SIG-M5 (cell line): ENCODE measurements around the gene ZNF273.
"Not testable (repeated sequence)": the region's sequence is repeated elsewhere in the genome, so short reads cannot be mapped to it uniquely, and the experiment has no call there.

ENCODE experiments used
- DNase-seq: peaks from one replicate; lab custom pipeline; 2025; lab: John Stamatoyannopoulos, UW

ZNF273 gene

DNA sequence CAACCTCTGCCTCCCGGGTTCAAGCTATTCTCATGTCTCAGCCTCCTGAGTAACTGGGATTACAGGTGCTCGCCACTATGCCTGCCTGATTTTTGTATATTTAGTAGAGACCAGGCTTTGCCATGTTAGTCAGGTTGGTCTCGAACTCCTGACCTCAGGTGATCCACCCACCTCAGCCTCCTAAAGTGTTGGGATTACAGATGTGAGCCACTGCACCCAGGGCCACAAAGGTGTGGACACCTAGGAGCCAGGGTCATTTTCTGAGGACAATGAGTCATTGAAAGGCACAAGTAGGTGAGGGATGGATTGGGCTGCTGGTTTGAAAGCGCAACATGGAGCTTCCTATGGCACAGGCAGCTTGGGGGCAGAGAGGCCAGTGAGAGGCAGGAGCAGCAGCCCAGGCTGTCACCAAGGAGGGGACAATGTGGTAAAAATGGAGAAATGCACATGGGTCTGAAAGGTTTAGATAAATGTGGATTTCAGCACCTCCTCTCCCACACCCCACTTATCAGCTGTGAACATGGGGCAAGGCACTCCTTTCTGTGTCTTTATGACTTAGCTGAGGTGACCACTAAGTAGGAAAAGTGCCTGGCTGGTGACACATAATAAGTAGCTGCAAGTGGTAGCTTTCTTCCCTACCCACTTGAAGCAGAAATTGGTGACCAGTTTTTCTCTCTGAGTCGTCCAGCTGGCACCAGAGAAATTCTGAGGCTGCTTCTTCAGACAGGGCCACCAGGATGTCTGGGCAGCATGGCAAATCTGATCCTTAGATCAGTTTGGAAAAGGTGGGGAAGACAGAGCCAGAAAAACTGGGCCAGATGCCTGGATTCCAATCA is 41.8 kb downstream of the ZNF273 start:
- not testable (repeated sequence) for DNase-seq

DNA sequence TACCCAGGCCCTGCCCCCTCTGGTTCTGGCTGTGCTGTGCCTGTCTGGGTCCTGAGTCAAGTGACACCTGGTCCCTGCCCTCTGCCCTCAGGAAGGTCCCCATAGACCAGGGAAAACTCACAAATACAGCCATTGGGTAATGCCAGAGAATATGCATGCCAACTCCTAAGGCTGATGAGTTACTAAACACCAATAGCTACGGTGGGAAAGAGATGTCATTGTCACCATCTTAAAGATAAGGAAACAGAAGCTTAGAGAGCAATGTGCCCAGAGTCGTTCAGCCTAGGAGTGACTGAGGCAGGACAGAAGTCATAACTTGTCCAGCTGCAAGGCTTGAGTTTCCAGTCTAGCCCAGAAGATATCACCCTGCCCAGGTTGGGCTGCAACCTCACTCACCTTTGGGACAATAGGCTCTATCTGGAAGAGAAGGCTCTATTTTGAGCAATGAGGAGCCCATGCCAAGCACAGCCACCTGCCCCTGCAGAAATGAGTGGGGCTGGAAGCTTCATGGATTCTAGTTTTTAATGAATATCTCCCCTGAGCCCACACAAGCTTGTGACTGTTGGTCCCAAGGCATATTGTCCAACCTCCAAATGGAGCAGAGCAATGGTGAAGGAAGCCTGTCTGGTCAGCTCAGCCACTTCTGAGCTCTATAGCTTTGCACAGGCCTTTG is 42.6 kb downstream of the ZNF273 start:
- DNase-seq = no peak

DNA sequence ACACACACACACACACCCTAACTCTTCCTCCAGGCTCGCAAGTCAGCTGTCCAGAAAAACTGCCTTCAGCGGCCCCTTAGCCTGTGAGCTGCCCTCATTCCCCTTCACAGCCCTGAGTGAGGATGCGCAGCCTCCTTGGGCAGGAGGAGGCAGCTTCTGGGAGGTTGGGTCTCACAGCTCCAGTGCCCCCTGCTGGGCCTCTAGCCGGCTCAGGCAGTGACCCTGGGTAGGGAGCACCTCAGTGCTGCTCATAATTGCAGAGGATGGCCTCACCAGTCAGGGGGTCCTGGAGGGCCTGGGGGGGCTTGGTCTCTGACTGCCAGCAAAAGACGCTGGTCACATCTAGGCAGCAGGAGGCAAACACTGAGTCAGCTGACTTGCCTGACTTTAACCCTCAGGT is 43.7 kb downstream of the ZNF273 start:
- DNase-seq = no peak

DNA sequence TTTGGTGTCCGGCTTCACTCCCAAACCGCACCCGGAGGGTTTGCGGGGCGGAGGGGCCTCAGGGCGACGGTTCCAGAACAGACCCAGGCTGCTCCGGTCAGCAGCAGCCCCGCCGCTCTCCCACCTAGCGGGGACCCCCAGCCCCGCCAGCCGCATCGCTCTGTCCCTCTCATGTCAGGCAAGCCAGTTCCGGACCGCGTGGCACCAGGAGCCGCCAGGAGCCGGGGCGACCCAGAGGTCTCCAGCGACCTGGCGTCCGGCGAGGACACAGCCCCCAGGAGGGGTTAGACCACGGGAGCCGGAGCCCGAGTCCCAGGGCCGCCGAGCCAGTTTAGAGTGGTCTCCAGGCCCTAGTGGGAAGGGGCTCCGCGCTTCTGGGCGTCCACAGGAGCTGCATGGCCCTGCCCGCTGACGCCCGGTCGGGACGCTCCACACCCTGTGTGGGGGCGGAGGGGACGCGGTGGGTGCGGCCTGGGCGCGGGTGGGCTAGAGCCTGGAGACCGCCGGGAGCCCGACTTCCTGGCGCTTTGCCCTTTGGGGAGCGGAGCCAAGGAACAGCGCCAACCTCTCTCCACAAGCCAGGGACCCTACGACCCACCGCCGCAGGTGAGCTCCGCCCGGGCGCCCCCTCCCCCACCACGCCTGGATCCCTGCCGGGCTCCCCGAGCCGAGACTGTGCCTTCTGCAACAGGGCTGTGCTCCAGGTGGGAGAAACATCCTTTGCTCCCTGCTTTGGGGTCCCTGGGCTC is 44.4 kb downstream of the ZNF273 start:
- no peak for DNase-seq

DNA sequence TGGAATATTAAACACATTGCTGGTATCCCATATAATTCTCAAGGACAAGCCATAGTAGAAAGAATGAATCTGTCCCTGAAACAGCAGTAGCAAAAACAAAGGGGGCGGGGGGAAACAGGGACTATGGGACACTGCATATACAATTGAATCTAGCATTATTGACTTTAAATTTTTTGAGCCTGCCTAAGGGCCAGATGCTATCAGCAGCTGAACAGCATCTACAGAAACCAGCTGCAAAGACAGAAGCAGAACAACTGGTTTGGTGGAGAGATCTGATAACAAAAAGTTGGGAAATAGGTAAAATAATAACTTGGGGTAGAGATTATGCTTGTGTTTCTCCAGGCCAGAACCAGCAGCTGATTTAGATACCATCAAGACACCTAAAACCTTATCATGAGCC is 45.7 kb downstream of the ZNF273 start:
- DNase-seq = not testable (repeated sequence)

DNA sequence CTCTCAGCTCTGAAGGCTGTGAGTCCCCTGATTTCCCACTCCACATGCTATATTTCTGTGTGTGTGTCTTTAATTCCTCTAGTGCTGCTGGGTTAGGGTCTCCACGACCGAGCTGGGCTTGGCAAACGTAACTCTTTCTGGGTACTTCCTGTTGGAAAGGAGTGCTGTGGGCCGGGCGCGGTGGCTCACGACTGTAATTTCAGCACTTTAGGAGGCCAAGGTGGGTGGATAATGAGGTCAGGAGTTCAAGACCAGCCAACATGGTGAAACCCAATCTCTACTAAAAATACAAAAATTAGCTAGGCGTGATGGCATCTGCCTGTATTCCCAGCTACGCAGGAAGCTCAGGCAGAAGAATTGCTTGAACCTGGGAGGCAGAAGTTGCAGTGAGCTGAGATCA is 47.6 kb downstream of the ZNF273 start:
- DNase-seq = not testable (repeated sequence)

DNA sequence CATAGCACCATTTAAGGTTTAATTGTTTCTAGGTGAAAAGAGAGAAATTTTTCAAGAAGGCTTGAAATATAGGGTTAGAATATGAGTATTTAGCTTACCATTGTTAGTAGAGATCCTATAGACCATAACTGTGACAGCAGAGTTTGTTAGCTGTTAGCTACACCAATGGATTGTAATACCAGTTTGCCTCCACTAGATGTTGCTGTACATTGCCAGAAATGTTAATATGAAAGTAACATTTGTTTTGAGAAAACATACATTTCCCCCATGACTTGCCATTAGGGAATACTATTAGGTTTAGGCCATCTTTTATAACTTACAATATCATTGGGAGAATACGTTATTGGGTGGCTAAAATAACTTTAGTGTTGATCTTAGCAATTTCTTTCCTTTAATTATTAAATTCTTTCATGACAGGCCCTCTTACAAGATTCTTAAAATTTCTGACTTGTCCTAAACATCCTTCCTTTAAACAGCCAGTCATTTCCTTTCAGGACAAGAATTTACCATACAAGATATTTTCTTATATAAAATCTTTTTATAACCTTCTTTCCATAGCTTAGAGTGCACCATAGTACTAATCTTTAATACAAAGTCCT is 48.3 kb downstream of the ZNF273 start:
- DNase-seq = no peak

DNA sequence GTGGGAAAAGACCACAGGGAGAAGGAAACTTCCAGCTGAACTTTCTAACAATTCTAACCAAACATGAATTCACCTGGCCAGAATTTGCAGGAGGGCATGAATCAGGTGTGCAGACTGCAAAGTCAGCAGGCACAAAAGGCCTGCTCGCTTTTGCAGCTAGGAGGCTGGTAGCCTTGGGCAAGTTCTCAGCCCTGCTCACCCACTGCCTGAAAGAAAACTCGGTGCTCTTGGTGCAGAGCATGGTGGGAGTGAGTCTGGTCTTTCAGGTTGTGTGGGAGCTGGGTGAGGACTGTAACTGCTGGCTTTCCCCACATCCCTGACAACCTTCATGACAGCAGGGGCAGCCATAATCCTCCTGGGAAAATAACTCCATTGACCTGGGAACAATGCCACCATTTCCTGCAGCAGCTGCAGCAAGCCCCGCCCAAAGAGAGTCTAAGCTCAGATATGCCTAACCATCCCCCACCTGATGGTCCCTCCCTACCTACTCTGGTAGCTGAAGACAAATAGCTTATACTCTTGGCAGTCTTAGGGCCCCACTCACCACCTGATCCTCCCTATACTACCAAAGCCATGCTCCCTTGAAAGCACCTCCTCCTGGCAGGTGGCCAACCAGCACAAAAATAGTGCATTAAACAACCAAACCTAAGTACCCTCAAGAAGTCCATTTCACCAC is 56.1 kb downstream of the ZNF273 start:
- no peak for DNase-seq

DNA sequence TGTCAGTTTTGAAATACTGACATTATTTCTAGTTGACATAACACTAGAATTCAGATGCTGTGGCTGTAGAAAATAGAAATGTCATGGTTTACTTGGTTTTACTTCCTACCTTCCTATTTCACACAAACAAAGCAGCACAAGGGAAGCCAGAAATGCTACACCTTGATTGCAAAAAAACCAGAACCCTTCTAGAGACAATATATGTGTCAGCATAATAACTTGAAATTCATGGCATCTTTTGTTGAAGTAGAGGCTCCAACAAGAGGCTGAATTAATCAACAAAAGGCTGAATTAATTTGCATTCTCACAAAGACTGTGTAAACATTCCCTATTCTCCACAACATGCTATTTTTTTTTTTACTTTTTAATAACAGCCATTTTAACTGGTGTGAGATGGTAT is 62.5 kb downstream of the ZNF273 start:
- no peak for DNase-seq

DNA sequence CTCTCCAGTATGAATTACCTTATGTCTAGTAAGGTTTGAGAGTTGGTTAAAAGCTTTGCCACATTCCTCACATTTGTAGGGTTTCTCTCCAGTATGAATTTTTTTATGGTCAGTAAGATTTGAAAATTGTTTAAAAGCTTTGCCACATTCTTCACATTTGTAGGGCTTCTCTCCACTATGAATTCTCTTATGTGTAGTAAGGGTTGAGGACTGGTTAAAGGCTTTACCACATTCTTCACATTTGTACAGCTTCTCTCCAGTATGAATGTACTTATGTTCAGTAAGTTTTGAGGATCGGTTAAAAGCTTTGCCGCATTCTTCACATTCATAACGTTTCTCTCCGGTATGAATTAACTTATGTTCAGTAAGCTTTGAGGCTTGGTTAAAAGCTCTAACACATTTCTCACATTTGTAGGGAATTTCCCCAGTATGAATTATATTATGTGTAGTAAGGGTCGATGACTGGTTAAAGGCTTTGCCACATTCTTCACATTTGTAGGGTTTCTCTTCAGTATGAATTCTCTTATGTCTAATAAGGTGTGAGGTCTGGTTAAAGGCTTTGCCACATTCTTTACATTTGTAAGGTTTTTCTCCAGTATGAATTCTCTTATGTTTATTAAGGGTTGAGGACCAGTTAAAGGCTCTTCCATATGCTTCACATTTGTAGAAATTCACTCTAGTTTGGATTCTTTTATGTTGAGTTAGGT is 75.6 kb downstream of the ZNF273 start:
- no peak for DNase-seq
